ENCODE data around the gene CCDC184.
A peak's percentile ranks its signal among the peaks of the same experiment; 100 is the strongest.
"Not testable (repeated sequence)": the region's sequence is repeated elsewhere in the genome, so short reads cannot be mapped to it uniquely, and the experiment has no call there.

The CCDC184 gene

DNA sequence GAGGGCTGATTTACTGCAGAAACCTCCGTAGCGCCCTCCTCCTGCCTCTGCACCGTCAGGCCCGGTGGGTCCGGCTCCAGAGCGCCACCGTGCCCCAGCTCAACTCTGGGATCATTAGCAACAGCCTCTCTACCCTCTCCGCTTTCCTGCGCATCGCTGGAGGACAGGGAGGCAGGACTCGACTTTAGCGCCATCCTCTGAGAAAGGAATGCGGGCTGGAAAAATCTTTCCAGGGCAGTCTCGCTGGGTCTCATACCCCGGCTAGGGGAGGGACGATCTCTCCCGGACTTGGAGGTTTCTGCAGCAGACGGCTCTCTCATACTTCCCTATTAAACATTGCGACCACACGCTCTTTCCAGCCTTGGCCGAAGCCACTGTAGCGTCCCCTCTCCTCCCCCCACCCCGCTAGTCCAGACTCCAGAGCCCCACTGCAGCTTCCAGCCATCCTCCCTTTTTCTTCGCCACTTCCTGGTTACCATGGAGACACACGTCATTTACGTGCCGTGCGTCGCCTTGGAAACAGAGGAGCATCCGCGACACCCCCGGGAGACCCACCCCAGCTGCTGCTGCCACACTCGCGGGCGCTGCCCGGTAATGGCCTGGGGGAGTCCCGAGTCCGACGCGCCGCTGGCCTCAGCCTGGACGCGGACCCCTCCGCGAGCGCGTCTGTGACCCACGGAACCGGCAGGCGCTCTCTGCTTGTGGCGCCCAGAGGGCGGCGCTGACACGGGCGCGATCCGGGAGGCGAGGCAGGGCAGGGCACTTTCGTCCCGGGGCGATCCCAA, at the start of gene CCDC184:
Gene CCDC184, plus strand, starts transcription at position 554 of the 785 bp plus-strand sequence. CDS start 479 bp downstream, outside the sequence.
- DNase-seq (ENCODE audit: extremely low read depth in 1 of 2, low read depth in 1 of 2): peak; percentile 46 to 53

- DNase-seq (ENCODE audit: extremely low read depth in 1 of 2, low read depth in 1 of 2): no peak
Measured at GRCh38 chr12:48135027-48135426, 48.4 kb upstream of the CCDC184 start.

DNA sequence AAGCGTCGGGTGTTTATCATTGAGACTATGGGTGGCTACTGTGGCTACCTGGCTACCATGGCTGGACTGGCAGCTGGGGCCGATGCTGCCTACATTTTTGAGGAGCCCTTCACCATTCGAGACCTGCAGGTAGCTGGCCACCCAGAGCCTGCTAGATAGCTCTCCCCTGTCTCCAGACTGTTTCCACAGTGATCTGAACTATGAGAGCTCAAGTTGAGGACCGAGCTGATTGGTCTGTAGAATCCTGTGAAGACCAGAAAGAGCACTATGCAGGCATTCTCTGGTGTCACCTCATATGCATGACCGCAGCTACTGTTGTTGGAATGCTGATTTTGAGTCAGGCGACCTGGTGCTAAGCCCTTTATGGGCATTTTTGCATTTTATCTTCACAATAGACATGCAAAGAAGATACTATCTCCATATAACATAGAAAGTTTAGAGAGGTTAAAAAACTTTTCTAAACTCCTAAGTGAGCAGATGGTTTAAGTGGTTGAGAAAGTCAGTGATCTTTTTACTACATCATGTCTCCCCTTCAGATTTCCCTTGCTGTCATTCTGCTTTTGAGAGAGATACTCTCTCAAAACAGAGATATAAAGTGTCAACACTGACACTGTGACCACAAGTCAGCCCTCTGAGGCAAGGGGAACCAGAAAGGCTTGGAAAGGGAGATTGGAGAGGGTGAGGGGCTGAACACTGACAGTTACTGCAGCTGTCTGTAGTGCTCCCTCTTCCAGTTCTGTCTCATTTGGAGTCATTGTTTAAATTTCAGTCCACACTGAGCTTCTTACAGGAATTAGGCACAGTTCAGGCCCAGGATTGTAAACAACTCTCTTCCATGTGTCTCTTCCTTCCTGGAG, 40.4 kb upstream of the CCDC184 start:
- DNase-seq (ENCODE audit: extremely low read depth in 1 of 2, low read depth in 1 of 2): no peak

DNA sequence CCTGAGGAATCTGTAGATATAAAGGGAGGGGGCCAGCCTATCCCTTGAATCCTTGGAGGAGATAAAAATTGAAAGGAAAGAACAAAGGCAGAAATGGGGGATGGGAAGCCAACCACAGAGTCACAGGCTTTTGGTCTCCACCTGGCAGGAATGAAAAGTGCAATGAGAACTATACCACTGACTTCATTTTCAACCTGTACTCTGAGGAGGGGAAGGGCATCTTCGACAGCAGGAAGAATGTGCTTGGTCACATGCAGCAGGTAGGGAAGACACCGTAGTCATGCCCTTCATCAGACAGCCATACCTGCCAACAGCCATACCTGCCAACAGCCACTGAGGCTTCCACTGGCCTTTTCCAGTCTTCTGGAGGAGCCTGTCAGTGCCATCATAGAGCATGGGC, 39.5 kb upstream of the CCDC184 start:
- DNase-seq (ENCODE audit: extremely low read depth in 1 of 2, low read depth in 1 of 2): no peak

DNA sequence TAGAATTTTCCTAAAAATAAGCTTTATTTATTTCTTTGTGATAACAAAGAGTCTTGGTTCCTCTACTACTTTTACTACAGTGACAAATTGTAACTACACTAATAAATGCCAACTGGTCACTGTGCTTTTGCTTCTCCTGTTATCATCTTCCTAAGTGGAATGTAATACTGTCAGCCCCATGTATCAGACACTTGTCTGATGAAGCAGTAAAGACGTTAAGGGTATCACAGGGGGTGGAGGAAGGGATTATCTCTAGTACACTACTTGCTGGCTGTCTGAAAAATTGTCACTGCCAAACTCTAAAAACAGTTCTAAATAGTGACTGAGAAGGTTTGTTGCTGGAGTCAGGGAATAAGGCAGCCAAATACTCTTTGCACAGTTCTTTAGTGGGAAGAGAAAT, 37.5 kb upstream of the CCDC184 start:
- no peak for DNase-seq (ENCODE audit: extremely low read depth in 1 of 2, low read depth in 1 of 2)

DNA sequence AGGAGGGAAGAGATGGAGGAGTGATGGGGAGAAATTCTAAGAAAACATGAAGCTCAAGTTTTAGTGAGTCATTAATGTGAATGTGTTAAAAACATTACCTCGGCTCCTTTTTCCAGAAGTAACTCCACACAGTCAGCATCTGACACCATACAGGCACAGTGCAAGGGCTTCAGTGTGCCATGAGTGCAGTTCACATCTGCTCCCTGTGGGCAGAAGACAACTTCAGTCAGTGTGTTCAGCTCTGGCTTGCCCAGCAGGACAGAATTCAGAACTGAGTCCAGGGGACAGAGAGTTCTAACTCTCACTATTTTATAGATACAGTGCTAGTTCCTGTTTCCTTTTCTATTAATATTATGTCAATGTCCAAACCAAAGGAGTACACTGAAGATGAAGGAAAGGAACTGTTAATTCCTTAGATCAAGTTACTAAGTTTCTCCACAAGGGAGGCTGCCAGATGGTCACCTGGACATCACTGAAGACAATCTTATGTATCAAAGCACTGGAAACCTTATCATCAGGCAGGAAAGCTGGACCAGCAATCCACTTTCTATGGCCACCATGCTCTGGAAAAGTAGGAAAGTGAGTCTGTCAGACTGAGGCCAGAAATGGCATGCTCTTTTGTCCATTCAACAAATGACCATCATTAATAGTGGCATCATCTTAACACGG, 32.2 kb upstream of the CCDC184 start:
- DNase-seq (ENCODE audit: extremely low read depth in 1 of 2, low read depth in 1 of 2): no peak

DNA sequence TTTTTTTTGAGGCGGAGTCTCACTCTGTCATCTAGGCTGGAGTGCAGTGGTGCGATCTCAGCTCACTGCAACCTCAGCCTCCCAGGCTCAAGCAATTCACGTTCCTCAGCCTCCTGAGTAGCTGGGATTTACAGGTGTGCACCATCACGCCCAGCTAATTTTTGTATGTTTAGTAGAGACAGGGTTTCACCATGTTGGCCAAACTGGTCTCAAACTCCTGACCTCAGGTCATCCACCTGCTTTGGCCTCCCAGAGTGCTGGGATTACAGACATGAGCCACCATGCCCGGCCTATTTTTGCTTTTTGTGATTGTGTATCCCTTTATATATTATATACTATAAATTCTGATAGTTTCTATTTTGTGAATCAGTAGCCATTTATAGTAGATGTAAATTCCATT, 27.7 kb upstream of the CCDC184 start:
- not testable (repeated sequence) for DNase-seq (ENCODE audit: extremely low read depth in 1 of 2, low read depth in 1 of 2)

DNA sequence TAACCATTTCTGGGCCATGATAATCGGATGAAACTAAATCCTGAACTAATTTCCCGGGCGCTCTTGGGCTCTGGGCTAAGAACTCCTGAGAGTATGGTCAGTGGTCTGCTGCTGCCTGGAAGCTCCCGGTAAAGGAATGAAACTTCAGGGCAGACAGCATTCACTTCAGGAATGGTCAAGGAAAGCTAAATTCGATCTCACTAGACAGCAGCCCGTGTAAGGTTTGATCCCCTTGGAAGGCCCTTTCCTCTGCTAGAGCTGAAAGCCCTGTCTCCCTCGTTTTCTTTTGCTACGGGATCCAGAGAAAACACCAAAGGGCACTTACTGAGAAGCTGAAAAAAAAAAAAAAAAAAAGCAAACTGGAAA, 26.8 kb upstream of the CCDC184 start:
- DNase-seq (ENCODE audit: extremely low read depth in 1 of 2, low read depth in 1 of 2): no peak

- DNase-seq (ENCODE audit: extremely low read depth in 1 of 2, low read depth in 1 of 2): peak; percentile 95 to 98
Measured at GRCh38 chr12:48157018-48157888, 26.2 kb upstream of the CCDC184 start, which contains the start of gene ASB8. Gene ASB8 (minus strand): TSS chr12:48157515. CDS start chr12:48153496, 4,019 bp downstream.

DNA sequence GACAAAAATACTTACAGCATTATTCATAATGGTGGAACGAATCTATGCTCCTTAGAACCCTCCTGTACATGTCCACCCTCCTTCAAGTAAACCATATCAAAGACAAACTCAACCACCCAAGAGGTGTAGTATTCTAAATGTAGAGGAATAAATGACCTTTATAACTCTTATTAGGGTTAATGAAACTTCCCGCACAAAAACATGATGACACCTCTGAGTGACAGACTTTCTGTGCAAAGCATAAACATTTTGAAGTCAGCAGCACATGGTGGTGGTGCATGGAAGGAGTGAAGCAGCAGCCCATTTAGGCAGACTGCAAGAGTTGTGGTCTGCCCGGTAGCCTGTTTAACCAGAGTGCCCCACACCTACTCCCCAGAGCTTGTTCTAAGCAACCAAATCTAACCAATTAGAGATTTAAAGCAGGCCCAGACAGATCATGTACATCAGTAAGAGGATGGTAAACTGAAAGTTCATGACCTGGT, 25.5 kb upstream of the CCDC184 start:
- peak in 1 of 2 donors; percentile 10 for DNase-seq (ENCODE audit: extremely low read depth in 1 of 2, low read depth in 1 of 2)

DNA sequence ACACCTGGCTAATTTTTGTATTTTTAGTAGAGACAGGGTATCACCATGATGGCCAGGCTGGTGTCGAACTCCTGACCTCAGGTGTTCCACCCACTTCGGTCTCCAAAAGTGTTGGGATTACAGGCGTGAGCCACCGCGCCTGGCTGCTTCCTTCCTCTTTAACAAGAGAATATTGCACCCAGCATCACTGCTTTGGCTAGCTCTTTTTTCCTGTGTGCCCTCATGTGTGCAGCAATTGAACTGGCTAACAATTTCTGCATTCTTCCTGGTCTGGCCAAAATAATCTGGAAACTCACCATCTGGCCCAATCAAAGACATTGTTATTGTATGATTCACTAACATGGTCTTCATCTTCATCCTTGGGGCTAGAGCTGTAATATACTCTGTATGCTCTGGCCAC, 23.4 kb upstream of the CCDC184 start:
- no peak for DNase-seq (ENCODE audit: extremely low read depth in 1 of 2, low read depth in 1 of 2)

GRCh38 chr12:48160807-48161206, 22.6 kb upstream of the CCDC184 start:
- DNase-seq (ENCODE audit: extremely low read depth in 1 of 2, low read depth in 1 of 2): no peak

- DNase-seq (ENCODE audit: extremely low read depth in 1 of 2, low read depth in 1 of 2): no peak
Measured at GRCh38 chr12:48163150-48163747, 20.2 kb upstream of the CCDC184 start.

- no peak for DNase-seq (ENCODE audit: extremely low read depth in 1 of 2, low read depth in 1 of 2)
Measured at GRCh38 chr12:48164451-48164850, 19.0 kb upstream of the CCDC184 start.

DNA sequence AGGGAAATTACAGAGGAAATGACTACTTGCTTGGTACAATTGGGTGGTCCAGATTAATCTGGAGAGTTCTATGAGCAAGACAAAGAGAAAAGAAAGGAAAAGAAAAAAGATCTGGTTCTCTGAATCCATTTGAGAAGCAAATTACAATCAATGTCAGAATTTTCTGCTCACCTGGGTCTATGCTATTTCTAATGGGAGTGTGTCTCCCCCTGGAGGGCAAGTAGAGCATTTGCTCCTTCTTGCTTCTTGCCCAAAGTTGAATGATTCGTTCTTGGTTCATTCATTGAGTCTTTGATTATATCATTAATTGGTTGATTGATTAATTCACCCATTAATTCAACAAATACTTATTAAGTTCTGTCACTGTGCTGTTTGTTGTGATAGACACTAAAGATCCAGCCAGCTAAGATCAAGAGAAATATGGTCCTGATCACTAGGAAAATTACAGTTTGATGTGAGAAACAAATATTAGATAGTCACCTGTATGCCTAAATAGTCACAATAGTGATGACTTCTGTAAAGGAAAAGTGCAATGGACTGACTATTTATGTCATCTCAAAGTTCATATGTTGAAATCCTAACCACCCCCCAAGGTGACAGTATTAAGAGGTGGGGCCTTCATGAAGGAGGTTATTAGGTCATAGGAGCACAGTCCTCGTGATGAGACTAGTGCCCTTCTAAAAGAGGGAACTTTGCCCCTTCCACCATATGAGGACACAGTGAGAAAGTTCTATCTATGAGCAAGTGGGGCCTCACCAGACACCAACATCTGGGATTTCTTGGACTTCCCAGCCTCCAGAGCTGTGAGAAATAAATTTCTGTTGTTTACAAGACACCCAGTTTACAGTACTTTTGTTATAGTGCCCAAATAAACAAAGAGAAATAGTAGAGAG, 18.1 kb upstream of the CCDC184 start:
- DNase-seq (ENCODE audit: extremely low read depth in 1 of 2, low read depth in 1 of 2): no peak

GRCh38 chr12:48169011-48169410, 14.4 kb upstream of the CCDC184 start:
- DNase-seq (ENCODE audit: extremely low read depth in 1 of 2, low read depth in 1 of 2): no peak

DNA sequence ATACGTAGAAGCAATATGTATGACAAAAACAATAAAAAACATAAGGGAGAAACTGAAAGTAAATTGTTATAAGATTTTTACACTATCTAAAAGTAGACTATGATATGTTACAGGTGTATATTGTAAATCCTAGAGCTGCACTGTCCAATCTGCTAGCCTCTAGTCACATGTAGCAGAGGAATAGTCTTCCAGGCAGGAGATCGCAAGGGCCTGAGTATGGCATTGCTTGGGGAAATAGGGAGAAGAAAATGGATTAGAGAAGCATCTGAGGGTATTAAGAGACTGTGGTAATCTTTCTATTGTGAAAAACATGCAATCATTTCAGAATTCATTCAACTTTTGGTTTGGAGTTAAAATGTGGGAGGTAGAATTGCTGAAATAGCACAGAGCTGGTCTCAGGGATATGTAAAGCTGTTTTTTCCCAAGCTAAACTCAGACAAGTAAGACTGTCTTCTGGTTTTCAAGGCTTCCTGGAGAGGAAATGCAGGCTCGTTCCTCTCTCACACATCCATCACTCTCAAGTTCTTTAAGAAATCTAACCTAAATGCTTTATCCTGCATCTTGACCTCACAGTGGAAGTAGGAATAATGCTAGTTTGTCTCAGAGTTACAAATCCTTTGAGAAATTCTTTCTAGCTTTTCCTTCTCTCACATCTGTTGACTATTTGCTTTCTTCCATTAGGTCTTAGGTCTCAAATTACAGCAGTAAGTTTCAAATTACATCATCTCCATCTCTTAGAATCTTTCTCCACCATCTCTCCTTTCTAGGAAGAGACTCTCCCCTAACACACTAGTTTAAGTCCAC, 7.6 kb upstream of the CCDC184 start:
- DNase-seq (ENCODE audit: extremely low read depth in 1 of 2, low read depth in 1 of 2): no peak

- DNase-seq (ENCODE audit: extremely low read depth in 1 of 2, low read depth in 1 of 2): no peak
Measured at GRCh38 chr12:48176417-48176751, 7.1 kb upstream of the CCDC184 start.

Data from stimulated activated CD8-positive, alpha-beta memory T cell treated with anti-CD3 and anti-CD28 coated beads, Interleukin-7, amount 100 ng/mL, for 48 hours (primary cell).